ENCODE data around the gene MAP7.

The MAP7 gene

DNA sequence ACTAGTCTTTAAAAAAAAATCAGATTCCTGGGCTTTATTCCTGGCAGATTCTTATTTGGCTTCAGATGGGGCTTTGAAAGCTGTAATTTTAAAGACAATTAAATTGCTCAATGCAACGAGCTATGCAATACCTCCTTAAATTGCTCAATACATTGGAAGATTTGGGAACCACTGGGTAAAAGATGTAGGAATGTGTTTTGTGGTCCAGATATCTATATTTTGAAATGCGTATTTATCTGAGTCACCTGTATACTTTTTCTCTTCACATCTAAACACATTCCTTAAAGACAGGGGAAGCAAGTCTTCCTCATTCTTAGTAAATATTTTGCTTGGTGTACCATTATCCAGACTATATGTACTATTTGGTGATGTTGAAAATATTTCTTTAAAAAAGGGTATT is 29.6 kb upstream of the MAP7 start:
- H3K4me1 ChIP-seq (ENCODE audit: insufficient read depth, low read length), result no peaks in the 10 kb centered on the region
- no peaks in the 10 kb centered on the region; the same call in 1 of the 2 replicates for H3K9me3 ChIP-seq (ENCODE audit: control insufficient read depth, insufficient read depth, low read length)
- no peaks in the 10 kb centered on the region for H3K36me3 ChIP-seq (ENCODE audit: insufficient read depth, low read length)
- H3K9ac ChIP-seq (ENCODE audit: low read depth, low read length), result no peak overlapping the region

GRCh38 chr6:136576821-136577220 is 26.6 kb upstream of the MAP7 start:
- Histone ChIP-seq H3K9me3 (ENCODE audit: control insufficient read depth, insufficient read depth, low read length) (no peaks in the 10 kb centered on the region), H3K36me3 (ENCODE audit: insufficient read depth, low read length) (no peaks in the 10 kb centered on the region), H3K4me1 (ENCODE audit: insufficient read depth, low read length) (no peaks in the 10 kb centered on the region), H3K9ac (ENCODE audit: low read depth, low read length) (no peak overlapping the region)

- H3K9me3 ChIP-seq (ENCODE audit: control insufficient read depth, insufficient read depth, low read length), result peaks cover 23% of the 10 kb centered on the region
- H3K9ac ChIP-seq (ENCODE audit: low read depth, low read length), result no peak overlapping the region
- H3K36me3 ChIP-seq (ENCODE audit: insufficient read depth, low read length), result no peaks in the 10 kb centered on the region
- no peaks in the 10 kb centered on the region for H3K4me1 ChIP-seq (ENCODE audit: insufficient read depth, low read length)
These were observed 21.3 kb upstream of the MAP7 start for GRCh38 chr6:136571496-136571895.

GRCh38 chr6:136571065-136571464 is 20.8 kb upstream of the MAP7 start:
- H3K9me3 ChIP-seq (ENCODE audit: control insufficient read depth, insufficient read depth, low read length), result peaks cover 23% of the 10 kb centered on the region
- no peaks in the 10 kb centered on the region for H3K36me3 ChIP-seq (ENCODE audit: insufficient read depth, low read length)
- H3K4me1 ChIP-seq (ENCODE audit: insufficient read depth, low read length), result no peaks in the 10 kb centered on the region
- no peak overlapping the region for H3K9ac ChIP-seq (ENCODE audit: low read depth, low read length)

GRCh38 chr6:136568129-136568528 is 17.9 kb upstream of the MAP7 start:
- H3K4me1 ChIP-seq (ENCODE audit: insufficient read depth, low read length), result no peaks in the 10 kb centered on the region
- no peak overlapping the region for H3K9ac ChIP-seq (ENCODE audit: low read depth, low read length)
- H3K36me3 ChIP-seq (ENCODE audit: insufficient read depth, low read length), result no peaks in the 10 kb centered on the region
- H3K9me3 ChIP-seq (ENCODE audit: control insufficient read depth, insufficient read depth, low read length), result peaks cover 23% of the 10 kb centered on the region

- Histone ChIP-seq H3K4me1 (ENCODE audit: insufficient read depth, low read length) (no peaks in the 10 kb centered on the region), H3K9me3 (ENCODE audit: control insufficient read depth, insufficient read depth, low read length) (peaks cover 23% of the 10 kb centered on the region), H3K36me3 (ENCODE audit: insufficient read depth, low read length) (no peaks in the 10 kb centered on the region), H3K9ac (ENCODE audit: low read depth, low read length) (no peak overlapping the region)
These were observed 17.5 kb upstream of the MAP7 start for GRCh38 chr6:136567688-136568087.

- no peaks in the 10 kb centered on the region for H3K36me3 ChIP-seq (ENCODE audit: insufficient read depth, low read length)
- no peak overlapping the region for H3K9ac ChIP-seq (ENCODE audit: low read depth, low read length)
These were observed 16.6 kb upstream of the MAP7 start for GRCh38 chr6:136566851-136567250.

GRCh38 chr6:136566007-136566487 is 15.8 kb upstream of the MAP7 start:
- H3K36me3 ChIP-seq (ENCODE audit: insufficient read depth, low read length), result no peaks in the 10 kb centered on the region

More at GRCh38 chr6:136566851-136567250, 16.6 kb upstream of the MAP7 start:
- Histone ChIP-seq H3K9me3 (ENCODE audit: control insufficient read depth, insufficient read depth, low read length) (peaks cover 23% of the 10 kb centered on the region), H3K4me1 (ENCODE audit: insufficient read depth, low read length) (no peaks in the 10 kb centered on the region)

DNA sequence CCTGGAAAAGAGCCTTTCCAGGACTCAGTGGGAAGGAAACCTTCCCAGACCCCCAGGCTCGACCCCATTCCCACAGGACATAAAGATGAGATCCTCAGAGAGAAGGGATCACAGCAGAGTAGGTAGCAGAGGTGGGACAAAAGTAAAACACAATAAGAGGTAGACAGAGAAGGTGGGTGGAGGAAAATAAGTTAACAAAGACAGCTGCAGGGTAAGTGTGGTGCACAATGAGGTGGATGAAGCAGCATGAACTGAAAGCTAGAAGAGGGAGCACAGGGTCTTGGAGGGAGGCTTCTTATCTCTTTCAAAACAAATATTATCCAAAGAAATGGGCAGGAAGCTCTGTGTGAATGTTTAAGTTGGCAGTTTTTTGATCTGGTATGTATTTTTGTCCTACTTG is 14.0 kb upstream of the MAP7 start:
- H3K36me3 ChIP-seq (ENCODE audit: insufficient read depth, low read length), result no peaks in the 10 kb centered on the region
- H3K4me1 ChIP-seq (ENCODE audit: insufficient read depth, low read length), result no peaks in the 10 kb centered on the region
- H3K9me3 ChIP-seq (ENCODE audit: control insufficient read depth, insufficient read depth, low read length), result no peaks in the 10 kb centered on the region
- no peak overlapping the region for H3K9ac ChIP-seq (ENCODE audit: low read depth, low read length)

More at GRCh38 chr6:136566007-136566487, 15.8 kb upstream of the MAP7 start:
- Histone ChIP-seq H3K9me3 (ENCODE audit: control insufficient read depth, insufficient read depth, low read length) (peaks cover 18% of the 10 kb centered on the region), H3K4me1 (ENCODE audit: insufficient read depth, low read length) (no peaks in the 10 kb centered on the region), H3K9ac (ENCODE audit: low read depth, low read length) (no peak overlapping the region)

DNA sequence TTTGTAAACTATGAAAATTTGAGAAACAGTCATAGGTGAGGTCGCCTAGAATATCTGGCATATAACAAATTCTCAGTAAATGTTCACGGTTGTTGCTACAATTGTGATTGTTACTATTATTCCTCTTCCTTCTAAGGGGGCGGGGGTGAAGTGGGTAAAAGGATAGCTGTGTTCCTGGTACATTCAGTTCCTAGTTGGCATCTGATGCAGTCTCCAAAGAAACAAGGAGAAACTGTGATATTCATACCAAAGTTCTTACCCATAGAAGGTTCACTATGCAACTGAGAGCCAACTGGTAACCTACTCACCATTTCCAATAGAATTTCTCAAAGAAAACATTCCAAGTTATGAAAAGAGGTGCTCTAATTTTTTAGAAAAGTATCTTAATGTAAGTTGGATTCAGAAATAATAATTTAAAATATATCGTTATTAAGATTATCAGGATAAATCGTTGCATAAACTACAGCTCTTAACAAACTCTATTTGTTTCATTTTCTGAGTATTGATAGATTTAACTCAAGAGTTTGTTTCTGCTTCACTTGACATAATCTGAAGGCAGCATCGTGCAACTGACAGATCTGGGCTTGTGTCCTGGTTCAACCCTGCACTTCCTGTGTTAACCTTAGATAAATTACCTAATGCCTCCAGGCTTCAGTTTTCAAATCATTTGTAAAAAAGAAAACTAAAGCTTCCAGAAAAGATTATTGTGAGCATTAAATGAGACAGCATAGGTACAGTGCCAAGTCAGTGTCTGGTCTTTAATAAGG is 13.3 kb upstream of the MAP7 start:
- H3K4me1 ChIP-seq (ENCODE audit: insufficient read depth, low read length), result no peaks in the 10 kb centered on the region
- no peak overlapping the region for H3K9ac ChIP-seq (ENCODE audit: low read depth, low read length)
- no peaks in the 10 kb centered on the region for H3K9me3 ChIP-seq (ENCODE audit: control insufficient read depth, insufficient read depth, low read length)
- H3K36me3 ChIP-seq (ENCODE audit: insufficient read depth, low read length), result no peaks in the 10 kb centered on the region

- H3K4me1 ChIP-seq (ENCODE audit: insufficient read depth, low read length), result no peaks in the 10 kb centered on the region
- H3K36me3 ChIP-seq (ENCODE audit: insufficient read depth, low read length), result no peaks in the 10 kb centered on the region
- no peak overlapping the region for H3K9ac ChIP-seq (ENCODE audit: low read depth, low read length)
- no peaks in the 10 kb centered on the region for H3K9me3 ChIP-seq (ENCODE audit: control insufficient read depth, insufficient read depth, low read length)
These were observed 12.0 kb upstream of the MAP7 start for GRCh38 chr6:136562211-136562610.

GRCh38 chr6:136553166-136553787 is 3.1 kb upstream of the MAP7 start:
- no peaks in the 10 kb centered on the region for H3K4me1 ChIP-seq (ENCODE audit: insufficient read depth, low read length)
- H3K36me3 ChIP-seq (ENCODE audit: insufficient read depth, low read length), result no peaks in the 10 kb centered on the region
- no peaks in the 10 kb centered on the region for H3K9me3 ChIP-seq (ENCODE audit: control insufficient read depth, insufficient read depth, low read length)
- no peak overlapping the region for H3K9ac ChIP-seq (ENCODE audit: low read depth, low read length)

DNA sequence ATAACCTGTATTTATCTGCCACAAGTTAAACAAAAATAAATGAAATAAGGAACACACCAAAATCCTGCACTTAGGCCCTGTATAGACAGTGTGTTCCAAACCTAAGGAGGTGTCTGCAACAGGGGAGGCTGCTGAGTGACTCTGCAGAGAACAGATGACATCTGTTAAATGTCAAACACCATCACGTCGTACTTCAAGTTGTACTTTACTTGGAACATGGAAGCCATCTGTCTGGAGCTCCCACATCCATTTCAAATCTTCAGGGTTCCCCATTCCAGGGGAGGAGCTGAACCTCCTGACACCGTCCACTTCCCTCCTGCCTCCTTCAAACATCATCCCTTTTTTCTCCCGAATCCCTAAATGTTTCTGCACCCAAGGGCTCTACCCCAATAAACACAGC is 1.8 kb upstream of the MAP7 start:
- Histone ChIP-seq H3K36me3 (ENCODE audit: insufficient read depth, low read length) (no peaks in the 10 kb centered on the region), H3K9me3 (ENCODE audit: control insufficient read depth, insufficient read depth, low read length) (no peaks in the 10 kb centered on the region), H3K9ac (ENCODE audit: low read depth, low read length) (no peak overlapping the region), H3K4me1 (ENCODE audit: insufficient read depth, low read length) (no peaks in the 10 kb centered on the region)

- Histone ChIP-seq H3K9ac (ENCODE audit: low read depth, low read length) (peak overlapping the region; percentile 64; the same call in 1 of the 2 replicates), H3K9me3 (ENCODE audit: control insufficient read depth, insufficient read depth, low read length) (no peaks in the 10 kb centered on the region), H3K36me3 (ENCODE audit: insufficient read depth, low read length) (no peaks in the 10 kb centered on the region), H3K4me1 (ENCODE audit: insufficient read depth, low read length) (no peaks in the 10 kb centered on the region)
These were observed 881 bp upstream of the MAP7 start for GRCh38 chr6:136551103-136551502.

GRCh38 chr6:136550045-136550329 is 235 bp downstream of the MAP7 start:
- Histone ChIP-seq H3K36me3 (ENCODE audit: insufficient read depth, low read length) (no peaks in the 10 kb centered on the region), H3K9me3 (ENCODE audit: control insufficient read depth, insufficient read depth, low read length) (no peaks in the 10 kb centered on the region), H3K4me1 (ENCODE audit: insufficient read depth, low read length) (no peaks in the 10 kb centered on the region; the same call in 1 of the 2 replicates), H3K9ac (ENCODE audit: low read depth, low read length) (peak overlapping the region; percentile 64)

Measured in ES-I3 (cell line).